Muscle of arm (tissue), 12 donors: ENCODE measurements around the gene ZNF736. TPM values are rescaled to one million over a fixed set of nuclear protein-coding genes. Genes with fewer than 3 reads are reported as not detected.

Source experiments
- DNase-seq: peaks from one replicate; pipeline ENCODE4 v3.0.0-alpha.2; 2013
- polyA plus RNA-seq, 12 donors: library from polyadenylated mRNA; unstranded; fragments of 120-200 nt; gene quantifications; one replicate each; pipeline ENCODE4 v1.2.1, GENCODE V29; 2013; ENCODE audit not compliant: insufficient read length in 12 of 12

The ZNF736 gene
- polyA plus RNA-seq, 12 donors = 6.6 to 12.1 (median 8.1) TPM; not detected in 1

GRCh38 chr7:64400401-64400800 is 86.6 kb downstream of the ZNF736 start:
- no peak for DNase-seq

Other genes with a start within 250 kb of the ZNF736 start
- gene ZNF735, start 106.8 kb upstream of the ZNF736 start, polyA plus RNA-seq = not detected
- gene ZNF679, start 85.5 kb upstream of the ZNF736 start, polyA plus RNA-seq = not detected
- gene ZNF680, start 249.1 kb downstream of the ZNF736 start, polyA plus RNA-seq = 10 to 100 TPM in 9 of 12 donors, 1 to 10 TPM in 2, not detected in 1; 4.6 to 15.2 (median 10.5) TPM